GM21423 (cell line): Measurements from ENCODE around the gene NDST3.
"Not testable (repeated sequence)": the region's sequence is repeated elsewhere in the genome, so short reads cannot be mapped to it uniquely, and the experiment has no call there.

Experiments
- ATAC-seq: cut with Tn5 transposase; IDR thresholded peaks from one replicate; pipeline ENCODE4 v1.9.1; 2021; ENCODE audit warnings: mild to moderate bottlenecking, moderate library complexity; ENCODE audit not compliant: unreplicated experiment

Gene NDST3

GRCh38 chr4:118265312-118266144 is 231.2 kb downstream of the NDST3 start:
- no peak for ATAC-seq

GRCh38 chr4:118266145-118266496 is 231.8 kb downstream of the NDST3 start:
- ATAC-seq: not testable (repeated sequence)

GRCh38 chr4:118268780-118269179 is 234.5 kb downstream of the NDST3 start:
- ATAC-seq: no peak

GRCh38 chr4:118270492-118270891 is 236.2 kb downstream of the NDST3 start:
- no peak for ATAC-seq

GRCh38 chr4:118271788-118272187 is 237.5 kb downstream of the NDST3 start:
- ATAC-seq: no peak

GRCh38 chr4:118273642-118274041 is 239.4 kb downstream of the NDST3 start:
- no peak for ATAC-seq

GRCh38 chr4:118276580-118276979 is 242.3 kb downstream of the NDST3 start:
- ATAC-seq: no peak

- no peak for ATAC-seq
Observed at GRCh38 chr4:118277243-118277642, 243.0 kb downstream of the NDST3 start.

- ATAC-seq: peak; percentile 91
Observed at GRCh38 chr4:118278473-118279274, 244.4 kb downstream of the NDST3 start.

GRCh38 chr4:118279328-118279727 is 245.0 kb downstream of the NDST3 start:
- no peak for ATAC-seq

- no peak for ATAC-seq
Observed at GRCh38 chr4:118279920-118280432, 245.7 kb downstream of the NDST3 start.

GRCh38 chr4:118280501-118281218 is 246.4 kb downstream of the NDST3 start:
- ATAC-seq: peak; percentile 20

- no peak for ATAC-seq
Observed at GRCh38 chr4:118281611-118282442, 247.5 kb downstream of the NDST3 start.

- ATAC-seq: no peak
Observed at GRCh38 chr4:118282692-118283091, 248.4 kb downstream of the NDST3 start.

GRCh38 chr4:118284169-118284568 is 249.9 kb downstream of the NDST3 start:
- peak; percentile 61 for ATAC-seq

- ATAC-seq: no peak
Observed at GRCh38 chr4:118285931-118286330, 251.6 kb downstream of the NDST3 start.

- no peak for ATAC-seq
Observed at GRCh38 chr4:118286685-118287084, 252.4 kb downstream of the NDST3 start.

GRCh38 chr4:118287711-118288451 is 253.6 kb downstream of the NDST3 start:
- no peak for ATAC-seq

GRCh38 chr4:118289794-118290193 is 255.5 kb downstream of the NDST3 start:
- ATAC-seq: no peak

- no peak for ATAC-seq
Observed at GRCh38 chr4:118290951-118291350, 256.7 kb downstream of the NDST3 start.
